ENCODE results near the gene DNAJC17.

The DNAJC17 gene, protein sequence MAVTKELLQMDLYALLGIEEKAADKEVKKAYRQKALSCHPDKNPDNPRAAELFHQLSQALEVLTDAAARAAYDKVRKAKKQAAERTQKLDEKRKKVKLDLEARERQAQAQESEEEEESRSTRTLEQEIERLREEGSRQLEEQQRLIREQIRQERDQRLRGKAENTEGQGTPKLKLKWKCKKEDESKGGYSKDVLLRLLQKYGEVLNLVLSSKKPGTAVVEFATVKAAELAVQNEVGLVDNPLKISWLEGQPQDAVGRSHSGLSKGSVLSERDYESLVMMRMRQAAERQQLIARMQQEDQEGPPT

GRCh38 chr15:40807028-40807887 lies at the start of gene DNAJC17, which contains the start of gene ZFYVE19:
Gene DNAJC17 (minus strand): TSS chr15:40807473. CDS start chr15:40807446, 27 bp downstream.
Gene ZFYVE19 (plus strand): TSS chr15:40807089. CDS start chr15:40807590, 501 bp downstream.
- peak; percentile 97 for DNase-seq

DNA sequence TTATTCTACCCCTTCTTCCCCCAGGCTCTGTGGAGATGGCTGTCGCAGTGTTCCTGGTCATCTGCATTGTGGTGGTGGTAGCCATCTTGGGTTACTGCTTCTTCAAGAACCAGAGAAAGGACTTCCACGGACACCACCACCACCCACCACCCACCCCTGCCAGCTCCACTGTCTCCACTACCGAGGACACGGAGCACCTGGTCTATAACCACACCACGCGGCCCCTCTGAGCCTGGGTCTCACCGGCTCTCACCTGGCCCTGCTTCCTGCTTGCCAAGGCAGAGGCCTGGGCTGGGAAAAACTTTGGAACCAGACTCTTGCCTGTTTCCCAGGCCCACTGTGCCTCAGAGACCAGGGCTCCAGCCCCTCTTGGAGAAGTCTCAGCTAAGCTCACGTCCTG lies 49.5 kb upstream of the DNAJC17 start:
- no peak for DNase-seq

GRCh38 chr15:40855706-40856234 lies 48.5 kb upstream of the DNAJC17 start:
- peak; percentile 46 for DNase-seq

DNA sequence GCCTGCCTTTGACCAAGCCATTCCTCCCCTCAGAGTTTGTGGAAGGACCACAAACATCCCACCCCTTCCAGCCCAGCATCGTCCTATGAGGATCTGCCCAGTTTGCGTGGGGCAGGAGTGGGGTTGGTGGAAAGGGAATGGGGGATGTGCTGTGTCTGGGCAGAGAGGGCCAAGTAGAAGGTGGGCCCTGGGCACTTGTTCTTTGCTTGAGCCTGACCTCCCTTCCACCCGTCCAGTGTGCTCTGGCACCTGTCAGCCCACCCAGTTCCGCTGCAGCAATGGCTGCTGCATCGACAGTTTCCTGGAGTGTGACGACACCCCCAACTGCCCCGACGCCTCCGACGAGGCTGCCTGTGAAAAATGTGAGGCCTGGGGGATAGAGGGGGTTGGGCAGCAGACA lies 46.9 kb upstream of the DNAJC17 start:
- DNase-seq = no peak

GRCh38 chr15:40853241-40853890 lies 46.1 kb upstream of the DNAJC17 start:
- no peak for DNase-seq

GRCh38 chr15:40852529-40852928 lies 45.3 kb upstream of the DNAJC17 start:
- DNase-seq = peak; percentile 57

GRCh38 chr15:40850576-40851112 lies 43.4 kb upstream of the DNAJC17 start:
- no peak for DNase-seq

- DNase-seq = peak; percentile 84
Observed at GRCh38 chr15:40847223-40847961, 40.1 kb upstream of the DNAJC17 start.

GRCh38 chr15:40846841-40847222 lies 39.6 kb upstream of the DNAJC17 start:
- DNase-seq = peak; percentile 43

DNA sequence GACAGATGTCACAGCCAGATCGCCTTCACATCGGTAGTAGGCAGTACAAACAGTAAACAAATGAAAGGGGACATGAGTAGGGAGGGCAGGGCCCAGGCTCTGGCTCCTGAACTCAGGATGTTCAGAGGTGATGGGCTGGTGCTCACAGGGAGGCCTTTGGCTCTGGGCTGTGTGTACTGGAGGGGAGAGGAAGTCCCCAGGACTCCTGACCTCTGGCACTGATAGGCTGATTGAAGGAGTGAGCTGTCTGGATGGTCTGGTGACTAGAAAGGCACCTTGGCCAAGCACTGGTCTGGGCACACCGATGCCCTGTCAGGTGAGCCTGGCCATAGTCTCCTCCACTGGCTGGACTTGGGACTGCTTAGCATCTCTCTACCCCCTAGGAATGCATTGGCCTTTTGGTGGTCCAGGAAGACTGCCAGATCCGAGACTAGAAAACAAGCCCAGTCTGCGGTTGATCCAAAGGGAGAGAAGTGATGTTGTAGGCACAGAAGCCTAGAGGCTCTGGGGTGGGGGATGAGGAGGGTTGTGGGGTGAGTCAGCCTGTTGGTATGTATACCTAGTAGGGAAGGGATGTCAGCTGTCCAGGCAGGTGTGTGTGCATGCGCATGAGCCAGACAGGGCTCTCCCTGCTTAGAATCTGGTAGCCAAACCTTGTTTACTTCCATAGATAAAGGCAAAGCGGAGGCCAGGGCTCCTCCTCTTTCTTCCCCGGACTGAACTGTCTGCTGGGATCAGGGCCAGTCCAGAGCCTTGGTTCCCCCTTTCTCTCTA lies 38.4 kb upstream of the DNAJC17 start:
- peak; percentile 95 for DNase-seq

DNA sequence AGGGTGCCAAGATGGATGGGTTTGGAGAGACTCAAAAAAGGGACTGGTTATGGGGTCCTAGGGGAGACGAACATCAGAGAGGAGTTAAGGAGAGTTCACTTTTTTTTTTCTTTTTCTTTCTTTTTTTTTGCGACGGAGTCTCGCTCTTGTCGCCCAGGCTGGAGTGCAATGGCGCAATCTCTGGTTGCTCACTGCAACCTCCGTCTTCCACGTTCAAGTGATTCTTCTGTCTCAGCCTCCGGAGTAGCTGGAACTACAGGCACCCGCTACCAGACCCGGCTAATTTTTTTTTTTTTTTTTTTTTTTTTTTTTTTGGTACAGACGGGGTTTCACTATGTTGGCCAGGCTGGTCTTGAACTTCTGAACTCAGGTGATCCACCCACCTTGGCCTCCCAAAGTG lies 37.8 kb upstream of the DNAJC17 start:
- DNase-seq = peak; percentile 41

DNA sequence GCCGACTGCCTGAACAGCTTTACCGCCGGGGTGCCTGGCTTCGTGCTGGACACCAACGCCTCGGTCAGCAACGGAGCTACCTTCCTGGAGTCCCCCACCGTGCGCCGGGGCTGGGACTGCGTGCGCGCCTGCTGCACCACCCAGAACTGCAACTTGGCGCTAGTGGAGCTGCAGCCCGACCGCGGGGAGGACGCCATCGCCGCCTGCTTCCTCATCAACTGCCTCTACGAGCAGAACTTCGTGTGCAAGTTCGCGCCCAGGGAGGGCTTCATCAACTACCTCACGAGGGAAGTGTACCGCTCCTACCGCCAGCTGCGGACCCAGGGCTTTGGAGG lies 37.4 kb upstream of the DNAJC17 start:
- peak; percentile 73 for DNase-seq

DNA sequence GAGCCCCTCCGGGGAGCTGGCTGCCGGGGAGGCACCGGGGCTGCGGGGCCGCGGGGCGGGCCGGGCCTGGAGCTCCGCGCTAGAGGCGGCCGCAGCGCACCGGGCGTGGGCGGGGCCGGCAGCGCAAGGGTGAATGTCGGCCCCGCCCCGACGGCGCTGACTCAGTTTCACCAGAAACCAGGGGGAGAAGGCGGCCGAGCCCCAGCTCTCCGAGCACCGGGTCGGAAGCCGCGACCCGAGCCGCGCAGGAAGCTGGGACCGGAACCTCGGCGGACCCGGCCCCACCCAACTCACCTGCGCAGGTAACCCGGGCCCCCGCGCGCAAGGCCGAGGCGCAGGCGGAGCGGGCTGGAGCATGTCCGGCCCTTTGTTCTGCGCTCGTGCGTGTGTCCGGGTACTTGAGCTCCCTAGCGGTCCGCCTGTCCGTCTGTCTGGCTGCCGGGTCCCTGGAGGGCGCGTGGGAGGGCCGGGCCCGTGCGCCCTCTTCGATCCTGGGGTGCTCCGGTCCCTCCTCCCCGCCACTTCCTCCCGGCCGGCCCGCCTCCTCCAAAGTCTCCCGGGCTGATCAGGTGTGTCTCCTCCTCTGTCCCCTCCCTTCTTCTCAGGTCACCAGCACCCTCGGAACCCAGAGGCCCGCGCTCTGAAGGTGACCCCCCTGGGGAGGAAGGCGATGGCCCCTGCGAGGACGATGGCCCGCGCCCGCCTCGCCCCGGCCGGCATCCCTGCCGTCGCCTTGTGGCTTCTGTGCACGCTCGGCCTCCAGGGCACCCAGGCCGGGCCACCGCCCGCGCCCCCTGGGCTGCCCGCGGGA lies 36.8 kb upstream of the DNAJC17 start, which contains the start of gene SPINT1:
Gene SPINT1, plus strand, starts transcription at position 164 of the 811 bp plus-strand sequence. Its CDS starts 507 bp downstream, at position 671.
- peak; percentile 84 for DNase-seq

GRCh38 chr15:40843261-40843884 lies 36.1 kb upstream of the DNAJC17 start:
- DNase-seq = peak; percentile 62

DNA sequence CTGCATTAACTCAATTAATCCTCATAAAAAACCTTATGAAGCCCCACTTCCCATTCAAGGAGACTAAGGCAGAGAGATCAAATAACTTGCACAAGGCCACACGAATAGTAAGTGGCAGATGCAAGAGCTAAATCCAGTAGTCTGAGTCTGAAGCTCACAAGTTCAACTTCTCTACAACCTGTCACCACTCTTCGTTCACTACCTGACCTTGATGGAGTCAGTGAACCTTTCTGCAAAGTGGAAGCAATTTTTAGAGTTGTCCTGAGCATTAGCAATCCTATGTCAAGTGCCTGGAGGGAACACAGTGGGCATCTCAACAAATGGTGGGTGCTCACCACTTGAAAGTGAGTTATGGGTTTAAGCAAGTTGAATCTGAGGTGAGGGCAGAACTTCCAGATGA lies 34.5 kb upstream of the DNAJC17 start:
- DNase-seq = no peak

- no peak for DNase-seq
Observed at GRCh38 chr15:40838756-40839155, 31.5 kb upstream of the DNAJC17 start.

GRCh38 chr15:40836020-40836419 lies 28.7 kb upstream of the DNAJC17 start:
- peak; percentile 42 for DNase-seq

- no peak for DNase-seq
Observed at GRCh38 chr15:40832903-40833302, 25.6 kb upstream of the DNAJC17 start.

DNA sequence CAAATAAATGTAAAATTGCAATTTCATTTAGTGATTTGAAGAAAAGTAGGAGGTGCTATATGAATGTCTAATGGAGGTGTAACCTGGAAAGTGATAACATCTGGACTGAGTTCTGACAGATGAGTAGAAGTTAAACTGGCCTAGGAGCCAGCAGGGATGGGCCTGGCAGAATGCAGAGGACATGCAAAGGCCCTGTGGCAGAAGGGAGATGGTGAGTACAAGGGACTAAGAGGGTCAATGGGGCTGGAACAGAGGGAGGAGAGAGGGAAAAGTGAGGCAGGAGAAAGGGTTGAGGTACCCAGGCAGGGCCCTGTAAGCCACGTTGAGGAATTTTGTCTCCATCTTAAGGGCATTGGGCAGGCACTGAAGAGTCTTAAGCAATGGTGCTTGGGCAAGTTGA lies 24.6 kb upstream of the DNAJC17 start:
- no peak for DNase-seq

DNA sequence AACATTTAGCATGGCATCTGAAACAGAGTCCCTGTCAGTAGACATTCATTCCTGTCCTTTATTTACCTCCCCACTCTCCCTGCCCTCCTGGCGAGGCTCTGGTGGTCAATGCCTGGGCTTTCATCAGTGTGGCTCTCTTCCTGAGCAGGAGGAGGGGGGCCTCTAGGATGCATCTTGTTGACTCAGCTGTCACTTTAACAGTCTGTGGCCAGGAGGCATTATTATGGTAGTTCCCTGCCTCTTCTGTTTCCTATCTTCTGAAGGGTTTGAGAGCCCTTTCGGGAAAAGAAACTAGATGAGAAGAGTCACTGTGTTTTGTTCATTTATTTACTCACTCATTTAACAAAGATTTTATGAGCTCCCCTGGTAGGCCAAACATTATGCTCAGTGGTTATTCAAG lies 23.6 kb upstream of the DNAJC17 start:
- DNase-seq = peak; percentile 94
